MM.1S (cell line): Measurements from ENCODE around the gene RSRC1.

ENCODE experiments used
- EZH2 ChIP-seq: fragments of 300-600 bp; sonication (generic); optimal IDR thresholded peaks from 2 replicates; pipeline ENCODE3; 2017; ENCODE audit warnings: low read depth, mild to moderate bottlenecking, antibody characterized with exemption, low read length, mixed read lengths
- TF ChIP-seq, protein P1 (sequence below): fragments of 300-600 bp; sonication (generic); IDR thresholded peaks from 2 replicates; pipeline ENCODE4 v1.5.1; 2016; ENCODE audit warnings: antibody characterized with exemption, low read length, mixed read lengths

DNA sequence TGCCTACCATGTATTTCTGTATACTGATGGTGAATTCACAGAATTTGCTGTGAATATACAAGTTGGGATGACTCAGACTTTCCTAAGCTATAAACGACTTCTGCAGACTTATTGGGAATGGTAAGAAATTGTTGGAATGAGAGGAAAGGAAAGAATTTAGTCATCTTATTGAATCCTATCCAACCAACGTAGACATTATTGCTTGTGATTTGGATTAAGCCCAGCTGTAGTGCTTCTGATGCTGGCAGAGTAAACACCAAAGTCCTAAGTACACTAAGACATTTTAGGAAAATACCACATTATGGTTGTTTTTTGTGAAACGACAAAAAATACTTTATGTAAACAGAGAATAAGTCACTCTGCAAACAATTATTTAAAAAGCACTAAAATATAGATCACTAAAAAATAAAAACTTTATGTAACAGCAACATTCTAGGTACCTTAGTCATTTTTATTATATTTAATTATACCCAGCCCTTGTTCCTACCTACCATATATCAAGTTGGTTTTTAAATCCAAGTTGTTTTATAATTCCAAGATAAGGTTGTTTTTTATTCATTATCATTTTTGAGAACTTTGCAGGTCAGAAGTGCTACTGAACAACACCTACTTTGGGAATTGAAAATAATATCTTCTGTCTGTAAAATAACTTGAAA lies 361.9 kb downstream of the RSRC1 start:
- TF ChIP-seq, protein P1, sequence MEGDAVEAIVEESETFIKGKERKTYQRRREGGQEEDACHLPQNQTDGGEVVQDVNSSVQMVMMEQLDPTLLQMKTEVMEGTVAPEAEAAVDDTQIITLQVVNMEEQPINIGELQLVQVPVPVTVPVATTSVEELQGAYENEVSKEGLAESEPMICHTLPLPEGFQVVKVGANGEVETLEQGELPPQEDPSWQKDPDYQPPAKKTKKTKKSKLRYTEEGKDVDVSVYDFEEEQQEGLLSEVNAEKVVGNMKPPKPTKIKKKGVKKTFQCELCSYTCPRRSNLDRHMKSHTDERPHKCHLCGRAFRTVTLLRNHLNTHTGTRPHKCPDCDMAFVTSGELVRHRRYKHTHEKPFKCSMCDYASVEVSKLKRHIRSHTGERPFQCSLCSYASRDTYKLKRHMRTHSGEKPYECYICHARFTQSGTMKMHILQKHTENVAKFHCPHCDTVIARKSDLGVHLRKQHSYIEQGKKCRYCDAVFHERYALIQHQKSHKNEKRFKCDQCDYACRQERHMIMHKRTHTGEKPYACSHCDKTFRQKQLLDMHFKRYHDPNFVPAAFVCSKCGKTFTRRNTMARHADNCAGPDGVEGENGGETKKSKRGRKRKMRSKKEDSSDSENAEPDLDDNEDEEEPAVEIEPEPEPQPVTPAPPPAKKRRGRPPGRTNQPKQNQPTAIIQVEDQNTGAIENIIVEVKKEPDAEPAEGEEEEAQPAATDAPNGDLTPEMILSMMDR, result no peak
- TF ChIP-seq EZH2, result no peak
